SIG-M5 (cell line): ENCODE measurements around the gene FAM170A.
A peak's percentile ranks its signal among the peaks of the same experiment; 100 is the strongest.

ENCODE experiments used
- DNase-seq: peaks from one replicate; lab custom pipeline; 2025; lab: John Stamatoyannopoulos, UW

The FAM170A gene, protein sequence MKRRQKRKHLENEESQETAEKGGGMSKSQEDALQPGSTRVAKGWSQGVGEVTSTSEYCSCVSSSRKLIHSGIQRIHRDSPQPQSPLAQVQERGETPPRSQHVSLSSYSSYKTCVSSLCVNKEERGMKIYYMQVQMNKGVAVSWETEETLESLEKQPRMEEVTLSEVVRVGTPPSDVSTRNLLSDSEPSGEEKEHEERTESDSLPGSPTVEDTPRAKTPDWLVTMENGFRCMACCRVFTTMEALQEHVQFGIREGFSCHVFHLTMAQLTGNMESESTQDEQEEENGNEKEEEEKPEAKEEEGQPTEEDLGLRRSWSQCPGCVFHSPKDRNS

DNA sequence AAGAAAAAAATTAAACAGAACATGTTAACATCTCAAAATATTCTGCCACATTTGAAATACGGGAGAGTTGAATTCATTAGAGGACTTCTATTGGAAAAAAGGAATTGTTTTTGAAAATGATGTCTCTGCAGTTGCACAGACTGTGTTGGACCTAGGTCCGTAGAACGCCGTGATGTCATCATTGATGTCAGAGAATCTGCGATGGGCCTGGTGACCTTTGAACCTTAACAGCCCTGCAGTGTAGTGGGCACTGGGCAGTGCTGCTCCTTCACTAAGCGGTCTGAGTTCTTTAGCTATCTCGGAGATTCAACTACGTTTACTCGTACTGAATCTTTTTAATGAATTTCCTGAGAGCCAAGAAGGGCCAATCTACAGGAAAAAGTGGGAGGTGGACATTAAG is at the start of gene FAM170A:
FAM170A (plus strand) TSS at position 220 of the 400 bp plus-strand sequence. CDS start 211 bp downstream, outside the sequence.
- DNase-seq: no peak

DNA sequence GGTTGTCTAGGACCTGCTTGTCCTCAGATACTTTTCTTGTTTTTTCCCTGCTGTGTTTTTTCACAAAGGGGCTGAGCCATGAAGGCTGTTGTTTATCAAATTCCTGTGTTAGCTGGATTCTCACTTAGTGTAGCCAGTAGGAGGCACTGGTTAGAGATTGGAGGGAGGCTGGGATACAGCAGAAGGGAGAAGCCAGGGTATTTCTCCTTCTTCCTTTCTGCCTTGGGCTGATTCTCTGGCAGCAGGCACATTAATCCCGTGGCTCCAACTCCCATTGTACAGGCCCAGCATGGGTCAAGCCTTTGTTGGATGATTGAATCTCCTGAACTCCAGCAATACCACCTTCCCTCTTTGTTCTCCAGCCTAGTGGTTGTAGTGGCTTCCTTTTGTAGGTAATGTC is 46.4 kb upstream of the FAM170A start:
- DNase-seq: no peak

DNA sequence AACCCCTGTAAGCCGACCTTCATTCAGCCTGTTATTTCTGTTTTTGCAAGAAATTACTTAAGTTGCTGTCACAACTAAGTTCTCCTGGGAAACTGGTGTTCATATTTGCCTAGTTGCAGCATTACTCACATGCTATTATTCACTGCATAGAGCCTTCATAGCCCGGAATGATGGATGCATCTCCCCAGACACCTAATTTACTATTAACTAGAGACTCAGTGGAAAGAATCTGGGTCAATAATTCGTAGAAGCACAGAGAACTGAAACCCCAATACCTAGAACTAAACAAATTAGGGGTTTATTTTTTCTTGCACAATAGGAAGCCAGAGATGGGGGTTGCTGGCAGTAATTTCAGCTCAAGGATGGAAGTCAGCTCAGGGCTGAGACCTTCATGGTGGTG is 45.7 kb upstream of the FAM170A start:
- no peak for DNase-seq

DNA sequence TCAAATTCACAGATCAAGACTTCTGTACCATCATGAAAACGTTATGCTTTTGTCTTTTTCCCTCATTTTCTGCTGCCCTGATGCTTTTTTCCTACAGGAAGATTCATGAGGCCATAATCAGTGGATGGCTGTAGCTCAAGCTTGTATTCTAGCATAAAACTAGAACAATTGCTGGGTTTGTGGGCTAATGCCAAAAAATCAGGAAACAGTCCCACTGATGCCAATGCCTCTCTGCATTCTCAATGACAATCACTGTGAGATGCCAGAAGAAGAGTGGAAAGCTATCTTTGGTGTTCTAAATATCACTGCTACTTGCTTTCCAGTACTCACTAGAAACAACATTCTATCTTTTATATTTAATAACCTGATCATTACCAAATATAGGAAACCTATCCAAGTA is 33.3 kb upstream of the FAM170A start:
- no peak for DNase-seq

DNA sequence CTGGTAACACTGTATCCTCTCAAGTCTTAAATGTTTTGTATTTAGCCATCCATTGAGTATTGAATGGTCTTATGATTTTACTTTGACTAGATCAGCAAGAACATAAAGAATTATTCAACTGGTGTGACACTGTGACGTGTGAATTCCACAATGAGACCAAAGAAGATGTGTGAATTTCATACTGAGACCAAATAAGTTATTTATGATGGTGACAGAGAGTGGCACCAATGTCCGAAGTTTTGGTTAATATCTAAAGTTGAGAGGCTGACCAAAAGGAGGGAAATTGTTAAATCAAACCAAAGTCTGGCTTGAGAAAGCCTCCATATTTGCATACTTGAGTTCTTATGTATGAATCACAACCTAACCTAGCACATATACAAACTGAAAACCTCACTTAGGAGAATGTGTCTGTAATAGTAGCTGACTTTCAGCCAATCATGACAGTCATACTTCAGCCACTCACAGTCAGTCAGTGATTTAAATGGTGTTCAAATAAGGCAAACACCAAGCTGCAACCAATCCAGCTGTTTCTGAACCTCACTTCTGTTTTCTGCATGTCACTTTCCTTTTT is 31.5 kb upstream of the FAM170A start:
- DNase-seq: no peak

DNA sequence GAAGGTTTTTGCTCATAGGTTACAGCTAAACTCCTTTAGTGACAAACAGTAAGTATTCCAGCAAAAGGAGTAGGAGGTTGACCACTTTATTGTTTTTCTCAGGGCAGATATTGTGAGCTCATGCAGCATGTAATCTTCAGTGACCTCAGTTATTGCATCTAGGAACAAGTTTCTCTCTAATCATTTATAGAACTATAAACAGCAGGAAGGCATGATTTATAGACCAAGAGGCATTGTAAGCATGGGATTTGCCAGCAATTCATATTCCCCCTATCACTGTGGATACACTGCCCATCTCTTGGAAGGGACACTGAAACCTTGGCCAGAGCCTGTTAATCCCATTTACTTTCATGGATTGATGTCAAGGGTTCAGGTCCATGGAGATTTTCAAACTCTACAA is 15.4 kb upstream of the FAM170A start:
- no peak for DNase-seq

DNA sequence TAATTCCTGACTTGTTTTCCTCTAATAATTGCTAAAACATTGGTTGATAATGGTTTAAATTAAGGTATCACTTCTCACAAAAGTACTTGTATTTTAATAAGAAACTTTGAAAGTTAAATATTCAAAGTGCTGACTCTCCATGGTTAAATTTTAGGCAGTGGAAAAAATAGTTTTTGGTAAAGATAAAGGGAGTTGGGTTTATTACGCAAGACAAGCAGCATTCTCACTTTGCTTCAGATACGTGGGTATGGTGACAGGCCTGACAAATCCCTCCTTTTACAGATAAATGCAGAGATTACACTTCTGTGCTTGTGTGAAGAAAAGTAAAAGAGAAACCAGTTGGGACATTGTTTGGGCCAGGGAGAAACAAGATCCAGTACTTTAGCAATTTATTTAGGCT is 14.5 kb upstream of the FAM170A start:
- no peak for DNase-seq

DNA sequence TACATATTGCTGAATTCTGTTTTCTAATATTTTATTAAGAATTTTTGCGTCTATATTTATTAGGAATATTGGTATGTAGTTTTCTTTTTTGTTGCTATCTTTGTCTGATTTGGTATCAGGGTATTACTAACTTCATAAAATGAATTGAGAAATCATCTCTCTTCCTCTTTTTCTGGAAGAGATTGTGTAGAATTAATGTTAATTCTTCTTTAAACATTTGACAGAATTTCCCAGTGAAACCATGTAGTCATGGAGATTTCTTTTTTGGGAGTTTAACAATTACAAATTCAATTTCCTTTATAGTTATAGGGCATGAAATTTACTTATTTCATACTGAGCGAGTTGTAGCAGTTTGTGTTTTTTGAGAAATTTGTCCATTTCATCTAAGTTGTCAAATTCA is 3.3 kb upstream of the FAM170A start:
- DNase-seq: no peak

DNA sequence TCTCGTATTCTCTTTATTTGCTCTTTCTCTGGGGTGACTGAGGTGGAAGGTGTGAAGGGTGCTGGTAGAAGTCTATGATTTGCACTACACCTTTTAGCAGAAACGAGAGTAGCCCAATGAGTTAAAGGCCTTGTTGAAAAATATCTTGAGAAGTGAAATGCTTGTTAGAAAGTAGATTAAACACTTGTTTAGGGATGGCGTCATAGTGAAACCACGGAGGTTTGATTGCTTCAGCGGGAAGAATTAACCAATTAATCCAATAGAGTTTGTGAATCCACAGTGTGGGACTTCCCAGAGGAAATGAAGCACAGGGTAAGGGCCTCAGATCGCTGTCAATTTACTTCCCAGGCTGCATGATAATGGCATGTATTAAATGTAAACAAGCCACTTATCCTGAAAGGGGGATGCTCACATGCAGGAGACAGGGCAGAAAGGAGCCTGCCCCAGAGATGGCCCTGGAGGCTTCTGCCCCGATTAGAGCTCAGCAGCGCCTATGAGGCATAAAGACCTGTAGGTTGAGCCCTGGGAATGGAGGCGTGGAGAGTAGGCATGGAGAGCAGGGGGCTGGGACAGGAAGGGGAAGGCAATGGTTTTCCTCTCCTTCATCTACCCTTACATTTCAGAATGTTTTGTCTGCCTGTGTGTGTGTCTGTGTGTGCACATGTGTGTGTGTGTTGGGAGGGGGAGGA is 1.5 kb downstream of the FAM170A start:
- DNase-seq: no peak

DNA sequence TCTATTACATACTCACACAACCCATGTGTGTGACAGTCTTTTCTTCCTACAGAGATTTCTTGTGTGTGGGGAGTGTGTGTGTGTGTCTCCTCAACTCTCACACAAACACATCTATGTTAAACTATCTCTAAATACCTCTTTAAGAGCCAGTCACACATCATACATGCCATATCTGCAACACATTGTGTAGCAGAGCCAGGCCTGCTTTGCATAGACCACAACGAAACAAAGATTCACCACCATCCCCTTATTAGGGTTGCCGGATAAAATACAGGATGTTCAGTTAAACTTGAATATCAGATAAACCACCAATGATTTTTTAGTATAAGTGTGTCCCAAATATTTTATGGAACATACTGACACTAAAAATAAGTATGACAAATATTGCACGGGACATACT is 2.3 kb downstream of the FAM170A start:
- no peak for DNase-seq

DNA sequence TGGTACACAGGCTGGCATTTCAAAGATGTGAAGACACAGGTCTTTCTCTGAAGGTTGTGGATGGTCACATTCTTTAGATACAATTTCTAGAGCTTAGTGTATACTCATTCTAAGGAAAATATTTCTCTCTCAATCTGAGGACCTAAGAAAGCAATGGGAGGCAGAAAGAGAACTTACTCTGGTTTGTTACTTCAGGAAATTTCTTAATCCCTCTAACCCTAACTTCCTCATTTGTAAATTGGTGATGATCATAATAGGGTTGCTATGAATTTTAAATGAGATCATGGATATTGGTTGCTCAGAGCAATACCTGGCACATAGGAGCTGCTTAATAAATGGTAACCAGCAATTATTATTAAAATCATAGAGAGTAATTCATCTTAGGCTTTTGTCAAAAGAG is 22.1 kb downstream of the FAM170A start:
- DNase-seq: peak; percentile 49

DNA sequence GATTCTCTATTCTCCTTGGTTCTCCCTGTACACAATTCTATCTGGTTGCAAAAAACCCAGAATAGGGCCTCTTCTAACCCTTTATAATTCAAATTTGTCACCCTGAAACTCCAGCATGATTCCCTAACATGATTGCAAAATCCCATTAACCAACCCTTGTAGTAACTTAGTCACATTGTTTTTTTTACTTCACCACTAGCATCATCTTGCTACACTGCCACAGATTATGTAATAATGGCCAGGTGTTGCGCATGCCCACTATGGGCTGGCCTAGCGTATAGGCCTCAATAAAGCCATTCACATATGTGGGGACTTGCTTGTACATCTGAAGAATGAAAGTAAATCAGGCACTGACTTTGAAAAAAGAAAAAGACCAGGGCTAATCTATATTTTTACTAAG is 25.7 kb downstream of the FAM170A start:
- DNase-seq: peak; percentile 64

DNA sequence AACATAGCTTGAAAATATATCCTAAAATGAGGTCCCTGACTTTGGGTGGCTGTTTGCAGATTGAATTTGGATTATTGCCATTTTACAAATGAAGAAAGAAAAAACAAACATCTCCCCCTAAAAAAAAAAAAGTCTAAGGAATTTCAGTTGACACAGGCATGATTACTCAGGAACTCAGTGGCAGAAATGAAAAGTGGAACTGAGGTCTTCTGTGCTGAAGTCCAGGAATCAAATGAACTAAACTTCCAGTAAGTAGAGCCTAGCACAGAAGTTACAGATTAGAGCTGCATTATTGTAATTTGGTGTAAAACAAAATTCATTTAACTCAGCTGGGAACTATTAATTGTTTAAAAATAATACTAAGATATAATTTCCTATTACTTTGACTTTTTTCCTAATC is 26.7 kb downstream of the FAM170A start:
- DNase-seq: no peak

DNA sequence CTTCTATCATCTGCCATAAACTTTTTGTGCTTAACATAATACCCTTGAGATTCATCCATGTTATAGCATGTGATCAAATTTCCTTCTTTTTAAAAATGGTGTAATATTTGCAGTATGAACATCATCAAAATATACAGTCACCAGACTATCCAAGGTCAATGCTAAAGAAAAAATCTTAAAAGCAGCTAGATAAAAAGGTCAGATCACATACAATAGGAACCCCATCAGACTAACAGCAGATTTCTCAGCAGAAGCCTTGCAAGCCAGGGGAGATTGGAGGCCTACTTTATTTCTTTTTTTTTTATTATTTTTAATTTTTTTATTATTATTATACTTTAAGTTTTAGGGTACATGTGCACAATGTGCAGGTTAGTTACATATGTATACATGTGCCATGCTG is 37.2 kb downstream of the FAM170A start:
- no peak for DNase-seq

DNA sequence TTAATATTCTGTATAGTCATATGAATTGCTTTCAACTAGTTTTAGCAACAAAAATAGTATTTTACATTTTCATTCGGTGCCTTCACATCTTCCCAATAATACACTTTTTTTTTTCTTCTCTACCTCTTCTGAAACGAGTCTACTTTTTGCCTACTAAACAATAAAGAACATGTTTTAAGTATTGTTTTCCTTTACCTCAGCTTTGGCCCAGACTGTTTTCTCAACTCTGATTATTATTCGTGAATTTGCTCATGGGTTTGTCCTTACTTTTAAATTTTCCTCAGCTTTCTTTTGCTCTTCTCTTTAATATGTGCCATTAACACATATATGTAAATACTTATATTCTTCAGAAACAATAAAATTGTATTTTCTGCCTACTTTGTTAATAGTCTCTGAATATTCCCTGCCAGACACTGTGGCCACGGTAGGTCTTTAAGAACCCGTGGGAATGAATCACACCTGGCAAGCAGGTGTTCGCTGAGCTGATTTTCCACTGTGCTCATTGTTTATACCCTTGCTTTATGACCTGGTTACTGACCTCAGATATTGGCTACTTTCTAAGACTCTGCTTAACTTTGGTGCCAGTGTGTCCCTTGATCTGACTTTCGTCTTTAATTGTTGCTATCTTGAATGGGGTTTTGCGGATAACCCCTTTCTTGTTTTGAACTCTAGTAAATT is 49.1 kb downstream of the FAM170A start:
- no peak for DNase-seq

DNA sequence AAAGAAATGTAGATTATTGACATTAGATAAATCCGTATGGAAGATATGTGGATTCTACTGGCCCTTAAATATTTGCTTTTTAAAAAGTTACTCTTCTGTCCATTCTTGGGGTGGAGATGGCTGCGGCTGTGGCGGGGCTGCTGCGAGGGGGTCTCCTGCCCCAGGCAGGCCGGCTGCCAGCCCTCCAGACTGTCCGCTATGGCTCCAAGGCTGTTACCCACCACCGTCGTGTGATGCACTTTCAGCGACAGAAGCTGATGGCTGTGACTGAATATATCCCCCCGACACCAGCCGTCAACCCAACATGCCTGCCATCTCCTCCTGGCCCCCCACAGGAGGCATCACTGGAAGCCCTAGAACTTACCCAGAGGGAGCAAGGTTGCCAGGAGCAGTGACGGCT is 50.7 kb downstream of the FAM170A start:
- DNase-seq: no peak

DNA sequence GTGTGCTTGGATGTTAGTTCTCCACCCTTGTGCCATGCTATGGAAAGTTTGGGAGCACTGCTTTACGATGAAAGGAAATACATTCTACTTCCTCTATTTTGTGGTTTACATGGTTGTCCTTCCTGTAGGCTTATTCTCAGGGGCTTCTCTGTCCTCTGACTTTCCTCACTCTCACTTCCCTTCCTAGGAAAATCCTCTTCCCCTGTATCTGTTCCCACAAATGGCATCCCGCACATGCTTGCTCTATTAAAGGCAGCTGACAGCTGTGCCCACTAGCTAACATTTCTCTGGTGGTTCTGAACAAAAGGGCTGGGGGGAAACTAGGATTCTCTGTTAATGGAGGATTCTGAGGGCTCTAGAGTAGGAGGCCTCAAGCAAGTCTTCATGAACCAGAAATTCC is 52.4 kb downstream of the FAM170A start:
- DNase-seq: no peak

DNA sequence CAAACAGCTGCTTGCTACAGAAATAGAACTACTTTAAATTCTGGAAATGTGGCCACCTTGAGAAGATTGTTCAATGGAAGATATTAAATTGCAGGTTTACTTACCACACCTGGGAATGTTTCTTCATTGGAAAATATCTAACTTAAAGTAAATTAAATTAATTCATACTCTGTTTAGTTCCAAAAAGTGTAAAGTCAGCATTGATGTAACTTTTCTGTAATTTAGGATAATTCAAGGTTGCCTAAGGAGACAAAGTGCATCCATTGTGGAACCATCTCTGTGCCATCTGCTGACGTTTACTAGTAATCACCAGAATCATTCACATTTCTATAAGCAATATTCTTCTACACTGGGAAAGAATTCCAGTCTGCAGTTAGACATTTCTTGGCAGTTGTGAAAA is 53.0 kb downstream of the FAM170A start:
- no peak for DNase-seq
